PC-9 (cell line): ENCODE measurements around the gene ZFR2. TPM values are rescaled to one million over a fixed set of nuclear protein-coding genes. Genes with fewer than 3 reads are reported as not detected.

Experiments
- BruUV-seq: library from RNA; stranded (reverse); fragments of 400-500 nt; replicated peaks from 2 replicates; lab custom pipeline; 2021; lab: Mats Ljungman, UMichigan
- CTCF ChIA-PET: fragments of 300-600 bp; sonication (Branson Sonifier 250); formaldehyde crosslinking; loops from one replicate; lab custom pipeline; 2022; ENCODE audit warnings: antibody characterized with exemption; lab: Charles Lee
- POLR2A ChIA-PET: fragments of 300-600 bp; sonication (Branson Sonifier 250); formaldehyde crosslinking; loops from one replicate; lab custom pipeline; 2022; ENCODE audit warnings: antibody characterized with exemption; ENCODE audit not compliant: unreplicated experiment; lab: Charles Lee
- DNase-seq, 2 experiments: peaks; one replicate each; pipeline versions ENCODE4 v3.0.0 to v3.0.0-alpha.2; 2015 to 2022; ENCODE audit warnings: mixed read lengths in 1 of 2
- H2AFZ ChIP-seq: fragments of 200-600 bp; sonication (generic); 2 replicates; pipeline ENCODE4 v1.8.1; 2017; ENCODE audit warnings: antibody characterized with exemption
- H3F3A ChIP-seq: fragments of 200-600 bp; sonication (generic); 2 replicates; pipeline ENCODE4 v1.8.1; 2017; ENCODE audit warnings: antibody characterized with exemption, mild to moderate bottlenecking, low read depth; ENCODE audit not compliant: insufficient read depth
- H3K27ac ChIP-seq: fragments of 200-600 bp; sonication (generic); 2 replicates; pipeline ENCODE4 v1.6.1; 2016; ENCODE audit warnings: mixed run types
- H3K27me3 ChIP-seq: fragments of 200-600 bp; sonication (generic); 2 replicates; pipeline ENCODE4 v1.6.1; 2016; ENCODE audit warnings: low read depth, mixed run types; ENCODE audit not compliant: insufficient read depth
- H3K36me3 ChIP-seq: fragments of 200-600 bp; sonication (generic); 2 replicates; pipeline ENCODE4 v1.6.1; 2016; ENCODE audit warnings: low read depth, mixed run types
- H3K4me1 ChIP-seq: fragments of 200-600 bp; sonication (generic); replicated peaks from 2 replicates; pipeline ENCODE4 v1.6.1; 2016; ENCODE audit warnings: mixed run types; ENCODE audit not compliant: insufficient read depth
- H3K4me2 ChIP-seq: fragments of 200-600 bp; sonication (generic); 2 replicates; pipeline ENCODE4 v1.6.1; 2017; ENCODE audit warnings: mixed run types
- H3K4me3 ChIP-seq: fragments of 200-600 bp; sonication (generic); 2 replicates; pipeline ENCODE4 v1.6.1; 2016; ENCODE audit warnings: mixed run types
- H3K79me2 ChIP-seq: fragments of 200-600 bp; sonication (generic); 2 replicates; pipeline ENCODE4 v1.6.1; 2017; ENCODE audit warnings: low read depth, mixed run types
- H3K9me2 ChIP-seq: fragments of 200-600 bp; sonication (generic); 2 replicates; pipeline ENCODE4 v1.8.1; 2017; ENCODE audit warnings: mild to moderate bottlenecking; ENCODE audit not compliant: insufficient read depth
- H3K9me3 ChIP-seq: fragments of 200-600 bp; sonication (generic); 2 replicates; pipeline ENCODE4 v1.8.1; 2016; ENCODE audit warnings: low read depth; ENCODE audit not compliant: insufficient read depth
- H4K20me1 ChIP-seq: fragments of 200-600 bp; sonication (generic); 2 replicates; pipeline ENCODE4 v1.8.1; 2017; ENCODE audit not compliant: insufficient read depth
- EZH2 ChIP-seq: fragments of 200-600 bp; sonication (generic); IDR thresholded peaks from 2 replicates; pipeline ENCODE4 v1.8.0; 2017; ENCODE audit warnings: antibody characterized with exemption, low read depth
- intact Hi-C: fragments of 100-400 bp; cut with micrococcal nuclease; formaldehyde crosslinking; loops from one replicate; pipeline ENCODE4 v1.10.0; 2022; ENCODE audit not compliant: unreplicated experiment
- total RNA-seq: library from RNA; stranded (reverse); gene quantifications from 2 replicates; pipeline ENCODE4 v1.2.3, GENCODE V29; 2021
- TF ChIP-seq, protein P1 (sequence below): fragments of 200-600 bp; sonication (generic); conservative IDR thresholded peaks from 2 replicates; pipeline ENCODE4 v1.6.1; 2017; ENCODE audit warnings: mixed run types, antibody characterized with exemption, mild to moderate bottlenecking, moderate library complexity

The ZFR2 gene
- total RNA-seq, 1 experiment from 2014 or later = not detected

GRCh38 chr19:3798137-3798536 lies 70.7 kb downstream of the ZFR2 start:
- no peaks in the 10 kb centered on the region for H3F3A ChIP-seq
- intact Hi-C loops = no loop called here
- peaks cover 9% of the 10 kb centered on the region for H3K27me3 ChIP-seq
- no peak for DNase-seq
- no peak overlapping the region for H3K4me3 ChIP-seq
- H4K20me1 ChIP-seq = no peaks in the 10 kb centered on the region
- no peak overlapping the region for H3K27ac ChIP-seq
- no peak overlapping the region for H3K4me2 ChIP-seq
- ChIA-PET CTCF (no interaction called here), POLR2A (no interaction called here)
- no peaks in the 10 kb centered on the region for H3K9me2 ChIP-seq
- H3K4me1 ChIP-seq = no peaks in the 10 kb centered on the region
- H3K36me3 ChIP-seq = no peaks in the 10 kb centered on the region
- BruUV-seq = no TSS peak
- H2AFZ ChIP-seq = no peak overlapping the region
- TF ChIP-seq, protein P1, sequence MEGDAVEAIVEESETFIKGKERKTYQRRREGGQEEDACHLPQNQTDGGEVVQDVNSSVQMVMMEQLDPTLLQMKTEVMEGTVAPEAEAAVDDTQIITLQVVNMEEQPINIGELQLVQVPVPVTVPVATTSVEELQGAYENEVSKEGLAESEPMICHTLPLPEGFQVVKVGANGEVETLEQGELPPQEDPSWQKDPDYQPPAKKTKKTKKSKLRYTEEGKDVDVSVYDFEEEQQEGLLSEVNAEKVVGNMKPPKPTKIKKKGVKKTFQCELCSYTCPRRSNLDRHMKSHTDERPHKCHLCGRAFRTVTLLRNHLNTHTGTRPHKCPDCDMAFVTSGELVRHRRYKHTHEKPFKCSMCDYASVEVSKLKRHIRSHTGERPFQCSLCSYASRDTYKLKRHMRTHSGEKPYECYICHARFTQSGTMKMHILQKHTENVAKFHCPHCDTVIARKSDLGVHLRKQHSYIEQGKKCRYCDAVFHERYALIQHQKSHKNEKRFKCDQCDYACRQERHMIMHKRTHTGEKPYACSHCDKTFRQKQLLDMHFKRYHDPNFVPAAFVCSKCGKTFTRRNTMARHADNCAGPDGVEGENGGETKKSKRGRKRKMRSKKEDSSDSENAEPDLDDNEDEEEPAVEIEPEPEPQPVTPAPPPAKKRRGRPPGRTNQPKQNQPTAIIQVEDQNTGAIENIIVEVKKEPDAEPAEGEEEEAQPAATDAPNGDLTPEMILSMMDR = no peak
- TF ChIP-seq EZH2 = no peak
- H3K9me3 ChIP-seq = no peaks in the 10 kb centered on the region
- H3K79me2 ChIP-seq = no peaks in the 10 kb centered on the region

DNA sequence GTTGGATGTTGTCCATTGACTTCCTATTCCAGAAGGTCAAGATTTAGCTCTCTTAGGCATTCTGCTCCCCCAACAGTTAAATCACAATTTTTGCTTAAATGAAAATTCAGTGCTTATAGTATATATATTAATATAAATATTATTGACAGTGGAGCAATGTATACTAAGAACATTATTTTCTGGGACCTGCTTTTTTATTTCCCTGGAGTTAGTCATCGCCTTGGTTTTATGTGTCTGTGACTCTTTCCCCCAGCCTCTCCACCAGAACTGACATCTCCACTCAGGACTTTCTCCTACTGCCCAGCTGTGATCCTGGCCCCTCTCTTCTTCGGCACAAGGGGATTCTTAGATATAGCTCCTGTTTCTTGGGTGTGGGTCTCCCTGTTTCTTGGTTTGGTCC lies 72.5 kb downstream of the ZFR2 start:
- Histone ChIP-seq H2AFZ (no peak overlapping the region), H3K9me2 (no peaks in the 10 kb centered on the region), H3K9me3 (no peaks in the 10 kb centered on the region), H4K20me1 (no peaks in the 10 kb centered on the region), H3K36me3 (no peaks in the 10 kb centered on the region), H3F3A (no peaks in the 10 kb centered on the region), H3K4me1 (no peaks in the 10 kb centered on the region), H3K27ac (no peak overlapping the region), H3K4me3 (no peak overlapping the region), H3K27me3 (peaks cover 1% of the 10 kb centered on the region), H3K79me2 (no peaks in the 10 kb centered on the region), H3K4me2 (no peak overlapping the region)
- DNase-seq = no peak
- BruUV-seq = no TSS peak
- POLR2A ChIA-PET = no interaction called here
- intact Hi-C loops = no loop called here
- TF ChIP-seq, protein P1 = no peak
- no peak for TF ChIP-seq EZH2
- CTCF ChIA-PET = no interaction called here

GRCh38 chr19:3793799-3794198 lies 75.0 kb downstream of the ZFR2 start:
- no peak overlapping the region for H3K4me3 ChIP-seq
- DNase-seq = no peak
- ChIA-PET POLR2A (no interaction called here), CTCF (no interaction called here)
- BruUV-seq = no TSS peak
- H3K9me3 ChIP-seq = no peaks in the 10 kb centered on the region
- H3F3A ChIP-seq = no peaks in the 10 kb centered on the region
- TF ChIP-seq EZH2 = no peak
- TF ChIP-seq, protein P1 = no peak
- no peaks in the 10 kb centered on the region for H3K79me2 ChIP-seq
- H3K27ac ChIP-seq = no peak overlapping the region
- no peak overlapping the region for H3K4me2 ChIP-seq
- H2AFZ ChIP-seq = no peak overlapping the region
- intact Hi-C loops = no loop called here
- H4K20me1 ChIP-seq = no peaks in the 10 kb centered on the region
- no peaks in the 10 kb centered on the region for H3K9me2 ChIP-seq
- H3K36me3 ChIP-seq = no peaks in the 10 kb centered on the region
- peaks cover 8% of the 10 kb centered on the region; the same call in 1 of the 2 replicates for H3K27me3 ChIP-seq
- no peaks in the 10 kb centered on the region for H3K4me1 ChIP-seq
